ENCODE data around the gene ZNF12.
"Not testable (repeated sequence)": the region's sequence is repeated elsewhere in the genome, so short reads cannot be mapped to it uniquely, and the experiment has no call there.

ZNF12 gene
- long read RNA-seq, donor 1, full-length matches to known transcripts = 10 of 10 reads
- long read RNA-seq, donor 1, partial matches to known transcripts = 0 of 10 reads
- long read RNA-seq, donor 1, other reads (novel, unspliced or antisense) = 0 of 10 reads
- long read RNA-seq, donor 2, full-length matches to known transcripts = 5 of 10 reads
- long read RNA-seq, donor 2, partial matches to known transcripts = 5 of 10 reads
- long read RNA-seq, donor 2, other reads (novel, unspliced or antisense) = 0 of 10 reads
- long read RNA-seq, donor 3, full-length matches to known transcripts = 3 of 3 reads
- long read RNA-seq, donor 3, partial matches to known transcripts = 0 of 3 reads
- long read RNA-seq, donor 3, other reads (novel, unspliced or antisense) = 0 of 3 reads
- long read RNA-seq, donor 4, full-length matches to known transcripts = 7 of 7 reads
- long read RNA-seq, donor 4, partial matches to known transcripts = 0 of 7 reads
- long read RNA-seq, donor 4, other reads (novel, unspliced or antisense) = 0 of 7 reads
- long read RNA-seq, donor 5, full-length matches to known transcripts = 13 of 13 reads
- long read RNA-seq, donor 5, partial matches to known transcripts = 0 of 13 reads
- long read RNA-seq, donor 5, other reads (novel, unspliced or antisense) = 0 of 13 reads
- long read RNA-seq, donor 6, full-length matches to known transcripts = 10 of 15 reads
- long read RNA-seq, donor 6, partial matches to known transcripts = 5 of 15 reads
- long read RNA-seq, donor 6, other reads (novel, unspliced or antisense) = 0 of 15 reads
- long read RNA-seq, donor 7, full-length matches to known transcripts = 20 of 29 reads
- long read RNA-seq, donor 7, partial matches to known transcripts = 9 of 29 reads
- long read RNA-seq, donor 7, other reads (novel, unspliced or antisense) = 0 of 29 reads
- long read RNA-seq, donor 8, full-length matches to known transcripts = 10 of 10 reads
- long read RNA-seq, donor 8, partial matches to known transcripts = 0 of 10 reads
- long read RNA-seq, donor 8, other reads (novel, unspliced or antisense) = 0 of 10 reads

- peak; percentile 90 for DNase-seq
Observed at GRCh38 chr7:6706666-6707407, at the start of gene ZNF12. TSS of gene ZNF12 (minus strand) at chr7:6706947. CDS start at chr7:6705173, 1,774 bp downstream.

- DNase-seq = not testable (repeated sequence)
Observed at GRCh38 chr7:6753964-6754363, 47.2 kb upstream of the ZNF12 start, which contains the start of gene RSPH10B2. TSS of gene RSPH10B2 (plus strand) at chr7:6754103. CDS start at chr7:6757678, 3,575 bp downstream.

DNA sequence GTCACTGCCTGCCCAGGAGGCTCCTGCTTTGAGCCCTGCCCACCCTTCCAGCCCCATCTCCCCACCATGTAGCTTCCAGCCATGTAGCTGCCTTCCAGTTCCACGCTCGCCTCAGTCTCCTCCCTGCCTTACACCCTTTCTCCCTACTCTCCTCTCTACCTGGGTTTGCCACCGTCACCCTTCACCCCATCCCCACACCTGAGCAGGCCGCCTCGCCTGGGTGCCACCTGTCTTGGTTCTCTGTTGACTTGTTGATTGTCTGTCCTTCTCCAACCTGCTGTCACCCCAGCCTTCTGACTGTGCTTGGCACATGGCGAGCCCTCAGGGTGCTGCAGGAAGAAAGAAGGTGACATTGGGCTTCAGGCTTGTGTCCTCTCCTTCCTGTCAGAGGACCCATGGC is 43.4 kb upstream of the ZNF12 start:
- DNase-seq = not testable (repeated sequence)

- DNase-seq = not testable (repeated sequence)
Observed at GRCh38 chr7:6749335-6749734, 42.6 kb upstream of the ZNF12 start.

DNA sequence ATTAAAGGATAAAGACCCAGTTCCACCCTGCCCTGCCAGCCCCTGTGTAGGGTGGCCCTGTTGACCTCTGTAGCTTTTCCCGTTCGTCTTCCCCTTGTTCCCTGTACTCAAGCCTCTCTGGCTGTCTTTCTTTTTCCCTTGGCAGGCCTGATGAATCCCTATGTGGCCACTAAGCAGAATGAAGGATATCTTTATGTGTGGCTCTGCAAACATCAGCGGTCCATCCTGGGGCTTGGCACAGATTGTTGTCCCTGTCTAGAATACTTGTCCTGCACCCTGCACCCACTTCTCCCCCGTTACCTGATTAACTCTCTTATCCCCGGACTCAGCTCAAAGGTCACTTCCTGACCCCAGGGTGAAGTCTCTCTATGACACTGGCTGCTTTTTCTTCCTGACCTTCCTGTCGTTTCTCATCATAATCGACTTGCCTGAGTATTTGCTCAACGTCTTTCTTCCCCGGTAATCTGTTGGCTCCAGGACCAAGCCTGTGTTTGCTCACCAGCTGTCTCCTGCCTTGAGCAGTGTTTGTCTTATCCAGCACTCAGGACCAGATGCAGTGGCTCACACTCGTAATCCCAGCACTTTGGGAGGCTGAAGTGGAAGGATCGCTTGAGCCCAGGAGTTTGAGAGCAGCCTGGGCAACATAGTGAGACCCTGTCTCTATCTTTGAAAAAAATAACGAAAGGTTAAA is 37.8 kb upstream of the ZNF12 start:
- DNase-seq = not testable (repeated sequence)

DNA sequence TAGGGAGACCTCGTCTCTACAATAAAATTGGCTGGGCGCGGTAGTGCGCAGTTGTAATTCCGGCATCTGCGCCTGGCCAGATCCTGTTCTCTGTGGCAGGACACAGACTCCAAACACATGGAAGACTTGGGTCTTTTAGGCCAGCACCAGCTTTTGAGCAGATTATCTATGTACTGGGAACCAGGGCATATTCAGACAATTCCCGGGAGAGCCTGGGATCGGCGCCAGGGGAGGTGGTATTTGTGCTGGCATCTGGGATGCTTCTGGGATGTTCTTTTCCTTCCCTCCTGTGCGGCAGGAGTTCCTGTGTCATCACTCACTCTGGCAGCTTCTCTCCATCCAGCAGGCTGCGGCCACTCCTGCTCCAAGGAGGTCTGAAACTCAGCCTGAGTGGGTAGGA is 31.7 kb upstream of the ZNF12 start:
- not testable (repeated sequence) for DNase-seq

- DNase-seq = no peak
Observed at GRCh38 chr7:6730343-6730633, 23.5 kb upstream of the ZNF12 start.

- DNase-seq = peak; percentile 91
Observed at GRCh38 chr7:6729492-6730342, 23.0 kb upstream of the ZNF12 start.

DNA sequence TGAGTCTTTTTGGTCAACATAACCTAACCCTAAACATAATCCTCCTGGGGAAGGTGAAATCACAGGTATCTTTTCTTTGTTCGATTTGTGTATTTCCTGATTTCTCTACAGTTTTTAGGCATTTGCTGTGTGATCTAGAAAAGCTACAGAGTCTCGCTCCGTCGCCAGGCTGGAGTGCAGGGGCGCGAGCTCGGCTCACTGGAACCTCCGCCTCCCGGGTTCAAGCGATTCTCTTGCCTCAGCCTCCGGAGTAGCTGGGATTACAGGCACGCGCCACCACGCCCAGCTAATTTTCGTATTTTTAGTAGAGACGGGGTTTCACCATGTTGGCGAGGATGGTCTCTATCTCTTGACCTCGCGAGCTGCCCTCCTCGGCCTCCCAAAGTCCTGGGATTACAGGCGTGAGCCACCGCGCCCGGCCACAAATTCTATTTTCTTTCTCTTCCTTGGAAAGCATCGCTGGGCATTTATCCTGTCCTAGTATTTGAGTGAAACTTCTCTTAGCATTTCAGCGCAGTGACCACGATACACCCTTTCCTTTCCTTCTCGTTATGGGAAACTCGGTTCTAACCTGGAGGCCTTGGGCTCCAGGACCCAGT is 22.2 kb upstream of the ZNF12 start:
- DNase-seq = not testable (repeated sequence)

- peak; percentile 6 for DNase-seq
Observed at GRCh38 chr7:6727663-6728062, 20.9 kb upstream of the ZNF12 start.

DNA sequence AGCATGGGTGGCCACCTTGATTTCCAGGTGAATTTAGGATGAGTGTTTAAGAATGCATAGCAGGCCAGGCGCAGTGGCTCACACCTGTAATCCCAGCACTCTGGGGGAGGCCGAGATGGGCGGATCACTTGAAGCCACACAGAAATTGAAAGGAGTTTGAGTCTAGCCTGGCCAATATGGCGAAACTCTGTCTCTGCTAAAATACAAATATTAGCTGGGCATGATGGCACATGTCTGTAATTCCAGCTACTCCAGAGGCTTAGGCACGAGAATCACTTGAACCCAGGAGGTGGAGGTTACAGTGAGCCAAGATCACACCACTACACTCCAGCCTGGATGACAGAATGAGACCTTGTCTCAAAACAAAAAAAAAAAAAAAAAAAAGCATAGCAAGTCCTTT is 19.6 kb upstream of the ZNF12 start:
- not testable (repeated sequence) for DNase-seq

- no peak for DNase-seq
Observed at GRCh38 chr7:6725003-6725402, 18.3 kb upstream of the ZNF12 start.

GRCh38 chr7:6724351-6724750 is 17.6 kb upstream of the ZNF12 start:
- DNase-seq = not testable (repeated sequence)

DNA sequence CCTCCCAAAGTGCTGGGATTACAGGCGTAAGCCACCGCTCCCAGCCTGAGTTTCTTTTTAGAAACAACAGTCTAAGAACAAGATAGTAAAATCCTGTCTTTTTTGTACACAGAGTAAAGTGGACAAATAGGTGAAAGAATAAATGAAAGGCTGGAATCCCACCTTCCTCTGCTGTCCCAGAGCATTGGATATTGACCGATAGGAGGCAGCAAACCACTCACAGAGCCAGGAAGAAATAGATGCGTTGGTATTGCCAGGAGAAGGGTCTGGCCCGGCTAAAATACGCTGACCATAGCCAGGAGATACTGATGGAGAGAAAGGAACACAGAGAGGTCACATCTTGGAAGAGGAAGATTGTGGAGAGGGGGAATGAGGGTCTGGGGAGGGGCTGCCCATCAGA is 11.4 kb upstream of the ZNF12 start:
- DNase-seq = no peak

GRCh38 chr7:6715898-6716297 is 9.2 kb upstream of the ZNF12 start:
- DNase-seq = not testable (repeated sequence)

DNA sequence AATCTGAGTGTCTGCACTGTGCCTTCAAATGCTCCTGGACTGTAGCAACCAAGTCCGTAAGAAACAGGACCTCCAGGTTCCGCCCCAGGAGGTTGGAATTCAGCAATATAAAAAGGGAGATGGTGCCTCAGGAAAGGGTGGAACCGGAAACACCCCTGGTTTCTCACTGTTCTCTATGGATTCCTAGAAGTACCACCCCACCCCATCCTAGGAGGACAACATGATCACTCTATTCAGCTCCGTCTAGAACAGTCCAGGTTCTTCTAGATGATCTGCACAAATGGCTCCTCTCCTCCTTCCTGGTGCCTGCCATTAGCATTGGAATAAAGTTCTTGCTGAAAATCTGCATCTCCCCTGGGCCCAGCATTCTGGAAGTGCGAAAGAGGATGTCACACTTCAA is 7.6 kb upstream of the ZNF12 start:
- DNase-seq = no peak

- no peak for DNase-seq
Observed at GRCh38 chr7:6709808-6710207, 3.1 kb upstream of the ZNF12 start.

GRCh38 chr7:6708304-6708703 is 1.6 kb upstream of the ZNF12 start:
- no peak for DNase-seq

- no peak for DNase-seq
Observed at GRCh38 chr7:6705959-6706665, 635 bp downstream of the ZNF12 start.

GRCh38 chr7:6701860-6702259 is 4.9 kb downstream of the ZNF12 start:
- no peak for DNase-seq
